DMS79 (cell line): Measurements from ENCODE around the gene METRNL.

Source experiments
- DNase-seq: peaks from one replicate; lab custom pipeline; 2025; lab: John Stamatoyannopoulos, UW

METRNL gene

GRCh38 chr17:83142619-83143018 lies 63.2 kb downstream of the METRNL start:
- DNase-seq: no peak

GRCh38 chr17:83143817-83144231 lies 64.4 kb downstream of the METRNL start:
- no peak for DNase-seq
